ENCODE measurements around the gene NFYC. TPM values are rescaled to one million over a fixed set of nuclear protein-coding genes. Genes with fewer than 3 reads are reported as not detected.

The NFYC gene
- total RNA-seq, 1 experiment from 2014 or later = 63.3 TPM

DNA sequence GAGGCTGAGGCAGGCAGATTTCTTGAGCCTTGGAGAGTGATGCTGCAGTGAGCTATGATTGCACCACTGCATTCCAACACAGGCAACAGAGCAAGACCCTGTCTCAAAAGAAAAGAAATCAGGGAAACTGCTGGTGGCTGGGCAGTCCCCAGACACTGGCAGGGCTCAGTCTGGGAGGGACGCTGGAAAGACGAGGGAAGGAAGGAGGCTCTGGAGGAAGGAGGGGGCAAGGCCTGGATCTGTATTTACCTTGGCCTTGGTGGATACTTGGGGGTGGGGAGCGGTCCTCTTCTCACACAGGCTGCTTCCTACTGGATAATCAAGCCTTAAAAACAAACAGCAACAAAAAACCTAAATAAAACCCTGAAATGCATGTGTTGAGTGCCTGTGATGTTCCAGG lies 116.5 kb downstream of the NFYC start:
- ChIA-PET RAD21 (ENCODE audit: low non-redundant PET in 1 of 2, low total read pairs in 2 of 2, uncharacterized antibody in 2 of 2, unreplicated experiment in 2 of 2) (no interaction called here), CTCF (no interaction called here), POLR2A (no interaction called here)
- H3K36me3 ChIP-seq (ENCODE audit: control insufficient read depth in 1 of 2, insufficient read depth in 2 of 2, low read length in 2 of 2) = no peaks in the 10 kb centered on the region
- ATAC-seq = no peak
- H3K4me3 ChIP-seq (replicated peaks in 1 of 2; ENCODE audit: low read depth in 1 of 2, low read length in 2 of 2) = no peak overlapping the region
- BruUV-seq (replicated peaks) = no TSS peak
- no peak for DNase-seq (ENCODE audit: low read depth, low spot score)
- H3K4me2 ChIP-seq (ENCODE audit: low read length) = no peak overlapping the region
- TF ChIP-seq, protein P1, sequence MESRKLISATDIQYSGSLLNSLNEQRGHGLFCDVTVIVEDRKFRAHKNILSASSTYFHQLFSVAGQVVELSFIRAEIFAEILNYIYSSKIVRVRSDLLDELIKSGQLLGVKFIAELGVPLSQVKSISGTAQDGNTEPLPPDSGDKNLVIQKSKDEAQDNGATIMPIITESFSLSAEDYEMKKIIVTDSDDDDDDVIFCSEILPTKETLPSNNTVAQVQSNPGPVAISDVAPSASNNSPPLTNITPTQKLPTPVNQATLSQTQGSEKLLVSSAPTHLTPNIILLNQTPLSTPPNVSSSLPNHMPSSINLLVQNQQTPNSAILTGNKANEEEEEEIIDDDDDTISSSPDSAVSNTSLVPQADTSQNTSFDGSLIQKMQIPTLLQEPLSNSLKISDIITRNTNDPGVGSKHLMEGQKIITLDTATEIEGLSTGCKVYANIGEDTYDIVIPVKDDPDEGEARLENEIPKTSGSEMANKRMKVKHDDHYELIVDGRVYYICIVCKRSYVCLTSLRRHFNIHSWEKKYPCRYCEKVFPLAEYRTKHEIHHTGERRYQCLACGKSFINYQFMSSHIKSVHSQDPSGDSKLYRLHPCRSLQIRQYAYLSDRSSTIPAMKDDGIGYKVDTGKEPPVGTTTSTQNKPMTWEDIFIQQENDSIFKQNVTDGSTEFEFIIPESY (IDR thresholded peaks at IDR 0.05; ENCODE audit: extremely low read depth, insufficient replicate concordance, low read length) = no peak
- no peak for TF ChIP-seq SRF (IDR thresholded peaks at IDR 0.05; ENCODE audit: low read depth)
- TF ChIP-seq TCF7L2 (IDR thresholded peaks at IDR 0.05; ENCODE audit: borderline replicate concordance, extremely low read depth, insufficient read depth, insufficient read length) = no peak
- no peak for TF ChIP-seq JUND (IDR thresholded peaks at IDR 0.05)
- TF ChIP-seq SP1 (IDR thresholded peaks at IDR 0.05; ENCODE audit: low read depth) = no peak
- no peak for TF ChIP-seq RAD21 (IDR thresholded peaks at IDR 0.05; ENCODE audit: low read depth)
- no peak for TF ChIP-seq POLR2AphosphoS5 (IDR thresholded peaks at IDR 0.05; ENCODE audit: low read depth, low read length)
- no peak for TF ChIP-seq ZNF274 (IDR thresholded peaks at IDR 0.05; ENCODE audit: low read depth, low read length)
- TF ChIP-seq EZH2 (IDR thresholded peaks at IDR 0.05) = no peak
- no peak for TF ChIP-seq YY1 (IDR thresholded peaks at IDR 0.05; ENCODE audit: extremely low read depth, insufficient replicate concordance, low read depth, low read length)
- TF ChIP-seq EZH2phosphoT487 (IDR thresholded peaks at IDR 0.05; ENCODE audit: borderline replicate concordance) = no peak
- TF ChIP-seq POLR2A (IDR thresholded peaks at IDR 0.05; ENCODE audit: borderline replicate concordance, extremely low read depth, insufficient read depth, insufficient read length) = no peak
- no peak for TF ChIP-seq EGR1 (IDR thresholded peaks at IDR 0.05; ENCODE audit: low read depth)
- TF ChIP-seq, protein P2, sequence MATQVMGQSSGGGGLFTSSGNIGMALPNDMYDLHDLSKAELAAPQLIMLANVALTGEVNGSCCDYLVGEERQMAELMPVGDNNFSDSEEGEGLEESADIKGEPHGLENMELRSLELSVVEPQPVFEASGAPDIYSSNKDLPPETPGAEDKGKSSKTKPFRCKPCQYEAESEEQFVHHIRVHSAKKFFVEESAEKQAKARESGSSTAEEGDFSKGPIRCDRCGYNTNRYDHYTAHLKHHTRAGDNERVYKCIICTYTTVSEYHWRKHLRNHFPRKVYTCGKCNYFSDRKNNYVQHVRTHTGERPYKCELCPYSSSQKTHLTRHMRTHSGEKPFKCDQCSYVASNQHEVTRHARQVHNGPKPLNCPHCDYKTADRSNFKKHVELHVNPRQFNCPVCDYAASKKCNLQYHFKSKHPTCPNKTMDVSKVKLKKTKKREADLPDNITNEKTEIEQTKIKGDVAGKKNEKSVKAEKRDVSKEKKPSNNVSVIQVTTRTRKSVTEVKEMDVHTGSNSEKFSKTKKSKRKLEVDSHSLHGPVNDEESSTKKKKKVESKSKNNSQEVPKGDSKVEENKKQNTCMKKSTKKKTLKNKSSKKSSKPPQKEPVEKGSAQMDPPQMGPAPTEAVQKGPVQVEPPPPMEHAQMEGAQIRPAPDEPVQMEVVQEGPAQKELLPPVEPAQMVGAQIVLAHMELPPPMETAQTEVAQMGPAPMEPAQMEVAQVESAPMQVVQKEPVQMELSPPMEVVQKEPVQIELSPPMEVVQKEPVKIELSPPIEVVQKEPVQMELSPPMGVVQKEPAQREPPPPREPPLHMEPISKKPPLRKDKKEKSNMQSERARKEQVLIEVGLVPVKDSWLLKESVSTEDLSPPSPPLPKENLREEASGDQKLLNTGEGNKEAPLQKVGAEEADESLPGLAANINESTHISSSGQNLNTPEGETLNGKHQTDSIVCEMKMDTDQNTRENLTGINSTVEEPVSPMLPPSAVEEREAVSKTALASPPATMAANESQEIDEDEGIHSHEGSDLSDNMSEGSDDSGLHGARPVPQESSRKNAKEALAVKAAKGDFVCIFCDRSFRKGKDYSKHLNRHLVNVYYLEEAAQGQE (IDR thresholded peaks at IDR 0.05; ENCODE audit: low read depth) = no peak
- no peak for TF ChIP-seq CBX3 (IDR thresholded peaks at IDR 0.05; ENCODE audit: low read depth)
- TF ChIP-seq, protein P3, sequence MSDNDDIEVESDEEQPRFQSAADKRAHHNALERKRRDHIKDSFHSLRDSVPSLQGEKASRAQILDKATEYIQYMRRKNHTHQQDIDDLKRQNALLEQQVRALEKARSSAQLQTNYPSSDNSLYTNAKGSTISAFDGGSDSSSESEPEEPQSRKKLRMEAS (IDR thresholded peaks at IDR 0.05) = no peak
- TF ChIP-seq ZFX (IDR thresholded peaks at IDR 0.05) = no peak
- H3K79me2 ChIP-seq (ENCODE audit: insufficient read depth, low read length) = no peaks in the 10 kb centered on the region
- no peaks in the 10 kb centered on the region for H3K9me3 ChIP-seq (ENCODE audit: control insufficient read depth in 1 of 2, insufficient read depth in 1 of 2, low read depth in 1 of 2, low read length in 2 of 2)
- no peak overlapping the region for H2AFZ ChIP-seq (ENCODE audit: low read depth, low read length, poor library complexity, severe bottlenecking)
- H3K9ac ChIP-seq (ENCODE audit: low read length) = no peak overlapping the region
- H4K20me1 ChIP-seq (ENCODE audit: insufficient read depth) = no peaks in the 10 kb centered on the region
- peaks cover 0 to 6% of the 10 kb centered on the region in 2 experiments; a peak in 1 of 4 replicates for H3K4me1 ChIP-seq (ENCODE audit: control insufficient read depth in 1 of 2, insufficient read depth in 2 of 2, low read length in 2 of 2)
- intact Hi-C loops (cut with micrococcal nuclease) = no loop called here
- no peak overlapping the region for H3K27ac ChIP-seq (ENCODE audit: low read depth, low read length)
- no peaks in the 10 kb centered on the region for H3K27me3 ChIP-seq (ENCODE audit: insufficient read depth, low read length)
- no peaks in the 10 kb centered on the region for H3K9me2 ChIP-seq (ENCODE audit: insufficient read depth)
